ENCODE measurements around the gene NQO2.
A peak's percentile ranks its signal among the peaks of the same experiment; 100 is the strongest.

Gene NQO2

GRCh38 chr6:2977290-2977689 lies 22.4 kb upstream of the NQO2 start:
- no CpG with 5 or more reads among the region's 5 CpGs for WGBS (ENCODE audit: insufficient coverage, insufficient read length)
- H3K4me3 ChIP-seq (ENCODE audit: low read length), result no peak overlapping the region
- no peaks in the 10 kb centered on the region for H3K27me3 ChIP-seq (ENCODE audit: control insufficient read depth, insufficient read depth, low read length)
- no peak for DNase-seq (ENCODE audit: low read depth, low spot score)
- no peak overlapping the region for H3K27ac ChIP-seq (ENCODE audit: low read length)
- no peaks in the 10 kb centered on the region for H3K36me3 ChIP-seq (ENCODE audit: control insufficient read depth, insufficient read depth, low read length)
- no peaks in the 10 kb centered on the region for H3K9me3 ChIP-seq (ENCODE audit: control insufficient read depth, insufficient read depth, low read length)
- no peaks in the 10 kb centered on the region for H3K4me1 ChIP-seq (ENCODE audit: control insufficient read depth, insufficient read depth, low read length)

GRCh38 chr6:2977799-2978590 lies 21.7 kb upstream of the NQO2 start:
- H3K4me1 ChIP-seq (ENCODE audit: control insufficient read depth, insufficient read depth, low read length), result no peaks in the 10 kb centered on the region

DNA sequence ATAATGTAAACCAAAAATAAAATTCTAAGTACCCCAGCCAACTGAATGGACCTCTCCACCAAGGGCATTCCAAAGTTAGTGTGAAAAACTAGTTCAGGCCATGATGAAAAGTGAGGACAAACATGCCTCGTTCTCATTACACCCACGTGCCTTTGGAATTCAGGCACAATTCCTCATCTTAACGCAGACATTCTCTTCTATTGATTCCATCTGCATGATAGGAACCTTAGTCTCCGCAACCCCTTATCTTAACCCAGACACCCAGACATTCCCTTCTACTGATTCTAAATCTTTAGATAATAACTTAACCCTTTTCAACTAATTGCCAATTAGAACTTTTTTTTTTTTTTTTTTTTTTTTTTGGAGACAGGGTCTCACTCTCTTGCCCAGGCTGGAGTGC lies 20.8 kb upstream of the NQO2 start:
- WGBS (ENCODE audit: insufficient coverage, insufficient read length), result no CpG with 5 or more reads among the region's 4 CpGs
- Histone ChIP-seq H3K36me3 (ENCODE audit: control insufficient read depth, insufficient read depth, low read length) (no peaks in the 10 kb centered on the region), H3K4me1 (ENCODE audit: control insufficient read depth, insufficient read depth, low read length) (no peaks in the 10 kb centered on the region), H3K9me3 (ENCODE audit: control insufficient read depth, insufficient read depth, low read length) (no peaks in the 10 kb centered on the region), H3K27me3 (ENCODE audit: control insufficient read depth, insufficient read depth, low read length) (no peaks in the 10 kb centered on the region), H3K4me3 (ENCODE audit: low read length) (no peak overlapping the region), H3K27ac (ENCODE audit: low read length) (no peak overlapping the region)
- DNase-seq (ENCODE audit: low read depth, low spot score), result no peak

More at GRCh38 chr6:2977799-2978590, 21.7 kb upstream of the NQO2 start:
- Histone ChIP-seq H3K27ac (ENCODE audit: low read length) (no peak overlapping the region), H3K9me3 (ENCODE audit: control insufficient read depth, insufficient read depth, low read length) (no peaks in the 10 kb centered on the region), H3K27me3 (ENCODE audit: control insufficient read depth, insufficient read depth, low read length) (no peaks in the 10 kb centered on the region), H3K36me3 (ENCODE audit: control insufficient read depth, insufficient read depth, low read length) (no peaks in the 10 kb centered on the region), H3K4me3 (ENCODE audit: low read length) (no peak overlapping the region)
- DNase-seq (ENCODE audit: low read depth, low spot score), result no peak
- no CpG with 5 or more reads among the region's 3 CpGs for WGBS (ENCODE audit: insufficient coverage, insufficient read length)

DNA sequence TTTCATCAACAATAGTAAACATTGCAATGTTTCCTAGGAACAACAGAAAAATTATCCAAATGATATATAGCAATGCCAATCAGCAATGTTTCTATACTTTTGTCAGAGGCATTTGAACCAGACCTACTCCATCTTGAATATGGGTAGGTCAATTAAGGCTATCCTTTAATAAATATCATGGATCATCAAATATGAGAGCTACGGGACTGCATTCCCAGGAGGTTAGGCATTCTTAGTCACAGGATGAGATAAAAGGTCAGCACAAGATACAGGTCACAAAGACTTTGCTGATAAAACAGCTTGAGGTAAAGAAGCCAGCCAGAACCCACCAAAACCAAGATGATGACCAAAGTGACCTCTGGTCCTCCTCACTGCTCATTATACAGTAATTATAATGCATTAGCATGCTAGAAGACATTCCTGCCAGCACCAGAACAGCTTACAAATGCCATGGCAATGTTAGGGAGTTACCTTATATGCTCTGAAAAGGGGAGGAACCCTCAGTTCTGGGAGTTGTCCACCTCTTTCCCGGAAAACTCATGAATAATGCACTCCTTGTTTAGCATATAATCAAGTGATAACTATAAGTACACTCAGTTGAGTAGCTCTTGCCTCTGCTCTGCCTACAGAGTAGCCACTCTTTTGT lies 19.8 kb upstream of the NQO2 start:
- Histone ChIP-seq H3K27ac (ENCODE audit: low read length) (no peak overlapping the region), H3K9me3 (ENCODE audit: control insufficient read depth, insufficient read depth, low read length) (no peaks in the 10 kb centered on the region), H3K36me3 (ENCODE audit: control insufficient read depth, insufficient read depth, low read length) (no peaks in the 10 kb centered on the region), H3K27me3 (ENCODE audit: control insufficient read depth, insufficient read depth, low read length) (no peaks in the 10 kb centered on the region), H3K4me1 (ENCODE audit: control insufficient read depth, insufficient read depth, low read length) (peaks cover under 1% of the 10 kb centered on the region; the same call in 1 of the 2 replicates), H3K4me3 (ENCODE audit: low read length) (no peak overlapping the region)
- no CpG with 5 or more reads among the region's 2 CpGs for WGBS (ENCODE audit: insufficient coverage, insufficient read length)
- DNase-seq (ENCODE audit: low read depth, low spot score), result no peak

GRCh38 chr6:2980465-2980855 lies 19.2 kb upstream of the NQO2 start:
- Histone ChIP-seq H3K4me3 (ENCODE audit: low read length) (no peak overlapping the region), H3K9me3 (ENCODE audit: control insufficient read depth, insufficient read depth, low read length) (no peaks in the 10 kb centered on the region), H3K27me3 (ENCODE audit: control insufficient read depth, insufficient read depth, low read length) (no peaks in the 10 kb centered on the region), H3K27ac (ENCODE audit: low read length) (no peak overlapping the region), H3K36me3 (ENCODE audit: control insufficient read depth, insufficient read depth, low read length) (no peaks in the 10 kb centered on the region), H3K4me1 (ENCODE audit: control insufficient read depth, insufficient read depth, low read length) (peaks cover 2% of the 10 kb centered on the region; the same call in 1 of the 2 replicates)
- DNase-seq (ENCODE audit: low read depth, low spot score), result no peak
- no CpG with 5 or more reads among the region's 3 CpGs for WGBS (ENCODE audit: insufficient coverage, insufficient read length)

GRCh38 chr6:2982426-2983117 lies 17.1 kb upstream of the NQO2 start:
- no peaks in the 10 kb centered on the region for H3K36me3 ChIP-seq (ENCODE audit: control insufficient read depth, insufficient read depth, low read length)
- H3K4me1 ChIP-seq (ENCODE audit: control insufficient read depth, insufficient read depth, low read length), result peaks cover 2% of the 10 kb centered on the region; the same call in 1 of the 2 replicates
- WGBS (ENCODE audit: insufficient coverage, insufficient read length), result no CpG with 5 or more reads among the region's 4 CpGs
- no peak overlapping the region for H3K4me3 ChIP-seq (ENCODE audit: low read length)
- H3K9me3 ChIP-seq (ENCODE audit: control insufficient read depth, insufficient read depth, low read length), result no peaks in the 10 kb centered on the region
- no peak for DNase-seq (ENCODE audit: low read depth, low spot score)
- no peak overlapping the region for H3K27ac ChIP-seq (ENCODE audit: low read length)
- H3K27me3 ChIP-seq (ENCODE audit: control insufficient read depth, insufficient read depth, low read length), result no peaks in the 10 kb centered on the region

DNA sequence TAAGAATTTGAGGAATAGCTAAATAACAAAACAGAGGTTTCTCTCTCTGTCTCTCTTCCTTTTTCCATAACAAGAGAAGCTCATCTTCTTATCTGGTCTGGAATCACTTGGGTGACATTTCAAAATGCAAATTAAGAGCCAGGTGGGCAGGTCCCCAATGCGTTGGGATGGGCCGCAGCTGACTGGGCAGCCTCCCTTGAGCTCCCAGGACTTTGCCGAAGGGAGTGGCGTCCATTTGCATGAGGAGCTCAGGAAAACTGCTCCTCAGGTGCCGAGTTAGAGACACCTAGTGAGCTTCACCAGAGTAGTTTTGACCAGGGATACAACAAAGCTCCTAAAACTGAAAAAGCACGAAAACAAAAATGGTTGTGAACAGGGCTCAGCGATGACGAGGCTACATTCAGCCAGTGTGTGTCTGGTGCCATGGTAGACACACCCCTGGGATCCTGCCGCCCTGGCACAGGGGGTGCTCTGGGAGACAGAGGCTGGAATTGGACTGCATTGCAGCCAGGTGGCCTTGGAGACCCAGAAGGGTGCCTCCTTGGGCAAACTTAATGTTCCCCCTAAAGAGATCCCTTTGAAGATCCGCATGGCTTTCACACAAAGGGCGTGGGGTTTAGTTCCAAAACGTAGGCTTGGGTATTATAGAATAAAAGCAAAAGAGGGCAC lies 14.8 kb upstream of the NQO2 start:
- Histone ChIP-seq H3K27me3 (ENCODE audit: control insufficient read depth, insufficient read depth, low read length) (no peaks in the 10 kb centered on the region), H3K36me3 (ENCODE audit: control insufficient read depth, insufficient read depth, low read length) (no peaks in the 10 kb centered on the region), H3K9me3 (ENCODE audit: control insufficient read depth, insufficient read depth, low read length) (no peaks in the 10 kb centered on the region), H3K4me3 (ENCODE audit: low read length) (no peak overlapping the region), H3K4me1 (ENCODE audit: control insufficient read depth, insufficient read depth, low read length) (peaks cover 6% of the 10 kb centered on the region; the same call in 1 of the 2 replicates), H3K27ac (ENCODE audit: low read length) (no peak overlapping the region)
- DNase-seq (ENCODE audit: low read depth, low spot score), result no peak
- WGBS (ENCODE audit: insufficient coverage, insufficient read length), result no CpG with 5 or more reads among the region's 12 CpGs

GRCh38 chr6:2986722-2987221 lies 12.9 kb upstream of the NQO2 start:
- Histone ChIP-seq H3K27ac (ENCODE audit: low read length) (no peak overlapping the region), H3K4me3 (ENCODE audit: low read length) (no peak overlapping the region), H3K4me1 (ENCODE audit: control insufficient read depth, insufficient read depth, low read length) (peaks cover 8% of the 10 kb centered on the region; the same call in 1 of the 2 replicates), H3K9me3 (ENCODE audit: control insufficient read depth, insufficient read depth, low read length) (no peaks in the 10 kb centered on the region), H3K27me3 (ENCODE audit: control insufficient read depth, insufficient read depth, low read length) (no peaks in the 10 kb centered on the region), H3K36me3 (ENCODE audit: control insufficient read depth, insufficient read depth, low read length) (no peaks in the 10 kb centered on the region)
- no peak for DNase-seq (ENCODE audit: low read depth, low spot score)
- no CpG with 5 or more reads among the region's 4 CpGs for WGBS (ENCODE audit: insufficient coverage, insufficient read length)

DNA sequence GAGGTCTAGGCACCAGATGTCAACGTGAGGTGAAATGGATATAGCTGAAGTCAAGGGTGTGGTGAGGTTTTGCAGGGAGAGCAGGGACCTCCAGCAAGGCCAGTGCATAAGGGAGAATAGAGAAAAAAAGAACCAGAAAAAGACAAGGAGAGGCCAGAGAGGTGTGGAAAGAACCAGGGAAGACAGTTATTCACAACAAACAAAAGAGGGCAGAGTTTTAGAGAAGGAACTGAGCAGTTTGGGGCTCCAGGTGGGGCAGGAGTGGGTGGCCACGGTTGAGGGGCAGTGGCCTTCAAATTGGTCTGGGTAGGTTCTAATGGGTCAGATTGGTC lies 11.6 kb upstream of the NQO2 start:
- peak overlapping the region; percentile 52; the same call in 1 of the 2 replicates for H3K4me3 ChIP-seq (ENCODE audit: low read length)
- DNase-seq (ENCODE audit: low read depth, low spot score), result no peak
- H3K9me3 ChIP-seq (ENCODE audit: control insufficient read depth, insufficient read depth, low read length), result no peaks in the 10 kb centered on the region
- no peaks in the 10 kb centered on the region for H3K36me3 ChIP-seq (ENCODE audit: control insufficient read depth, insufficient read depth, low read length)
- WGBS (ENCODE audit: insufficient coverage, insufficient read length), result no CpG with 5 or more reads among the region's 2 CpGs
- no peaks in the 10 kb centered on the region for H3K27me3 ChIP-seq (ENCODE audit: control insufficient read depth, insufficient read depth, low read length)
- peaks cover 8% of the 10 kb centered on the region; the same call in 1 of the 2 replicates for H3K4me1 ChIP-seq (ENCODE audit: control insufficient read depth, insufficient read depth, low read length)
- peak overlapping the region; percentile 78 for H3K27ac ChIP-seq (ENCODE audit: low read length)

Measured in iPS DF 6.9 (cell line).